ENCODE results near the gene NFASC.

DNA sequence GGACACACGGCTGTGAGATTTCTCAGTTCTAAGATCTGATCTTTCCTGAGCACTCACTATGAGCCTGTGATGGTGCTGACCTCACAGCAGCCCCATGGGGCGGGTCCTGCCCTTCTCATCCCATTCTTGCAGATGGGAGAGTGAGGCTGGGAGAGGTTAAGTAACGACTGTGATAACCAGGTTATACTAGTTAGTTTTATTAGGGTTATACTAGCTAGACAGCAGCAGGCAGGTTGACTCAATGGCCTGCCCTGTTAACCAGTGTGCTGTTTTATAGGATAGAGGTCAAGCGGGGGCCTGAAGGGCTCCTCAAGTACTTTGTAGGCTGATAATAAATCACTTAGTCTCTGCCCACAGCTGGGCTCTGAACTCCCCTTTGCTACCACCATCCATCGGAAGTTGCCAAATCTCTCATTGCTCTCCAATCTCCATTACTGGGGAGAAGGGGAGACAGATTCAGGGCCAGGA lies 177.1 kb downstream of the NFASC start:
- TF ChIP-seq CTCF (IDR thresholded peaks at IDR 0.05) (no peak), POLR2A (IDR thresholded peaks at IDR 0.05) (no peak)
